OCI-LY3 (cell line): Measurements from ENCODE around the gene GLCE.

Experiments
- EZH2phosphoT487 ChIP-seq: fragments of 200-600 bp; shearing (Covaris generic); IDR thresholded peaks from 2 replicates; pipeline ENCODE4 v1.6.1; 2018; ENCODE audit warnings: antibody characterized with exemption, mixed run types, low read depth
- TF ChIP-seq, protein P1 (sequence below): fragments of 200-600, 300-600 bp; sonication (generic); IDR thresholded peaks from 2 replicates; pipeline ENCODE4 v1.5.1; 2014; ENCODE audit warnings: antibody characterized with exemption, low read length, low read depth

DNA sequence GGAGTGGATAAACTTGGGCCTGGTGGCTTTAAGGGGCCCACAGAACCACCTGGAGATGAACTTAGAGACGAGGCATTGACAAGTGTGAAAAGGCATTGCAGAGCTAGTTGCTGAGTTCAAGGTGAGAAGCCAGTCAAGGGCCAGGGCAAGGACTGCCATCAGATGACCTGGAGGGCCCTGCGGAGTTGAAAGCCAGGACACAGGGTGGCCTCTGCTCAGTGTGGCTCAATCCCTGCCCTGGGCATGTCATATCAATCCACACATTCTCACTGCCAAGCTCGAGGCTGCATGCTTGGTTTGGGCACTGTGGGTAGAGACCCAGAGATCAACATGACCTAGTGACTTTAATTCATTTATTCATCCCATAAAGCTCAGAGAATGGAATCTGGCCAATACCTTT is 147.5 kb downstream of the GLCE start:
- TF ChIP-seq, protein P1, sequence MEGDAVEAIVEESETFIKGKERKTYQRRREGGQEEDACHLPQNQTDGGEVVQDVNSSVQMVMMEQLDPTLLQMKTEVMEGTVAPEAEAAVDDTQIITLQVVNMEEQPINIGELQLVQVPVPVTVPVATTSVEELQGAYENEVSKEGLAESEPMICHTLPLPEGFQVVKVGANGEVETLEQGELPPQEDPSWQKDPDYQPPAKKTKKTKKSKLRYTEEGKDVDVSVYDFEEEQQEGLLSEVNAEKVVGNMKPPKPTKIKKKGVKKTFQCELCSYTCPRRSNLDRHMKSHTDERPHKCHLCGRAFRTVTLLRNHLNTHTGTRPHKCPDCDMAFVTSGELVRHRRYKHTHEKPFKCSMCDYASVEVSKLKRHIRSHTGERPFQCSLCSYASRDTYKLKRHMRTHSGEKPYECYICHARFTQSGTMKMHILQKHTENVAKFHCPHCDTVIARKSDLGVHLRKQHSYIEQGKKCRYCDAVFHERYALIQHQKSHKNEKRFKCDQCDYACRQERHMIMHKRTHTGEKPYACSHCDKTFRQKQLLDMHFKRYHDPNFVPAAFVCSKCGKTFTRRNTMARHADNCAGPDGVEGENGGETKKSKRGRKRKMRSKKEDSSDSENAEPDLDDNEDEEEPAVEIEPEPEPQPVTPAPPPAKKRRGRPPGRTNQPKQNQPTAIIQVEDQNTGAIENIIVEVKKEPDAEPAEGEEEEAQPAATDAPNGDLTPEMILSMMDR: no peak
- no peak for TF ChIP-seq EZH2phosphoT487
